GM19395 (cell line): ENCODE data around the gene NR6A1.
"Not testable (repeated sequence)": the region's sequence is repeated elsewhere in the genome, so short reads cannot be mapped to it uniquely, and the experiment has no call there.

ENCODE experiments used
- ATAC-seq: cut with Tn5 transposase; IDR thresholded peaks from one replicate; pipeline ENCODE4 v1.9.1; 2021; ENCODE audit warnings: mild to moderate bottlenecking, moderate library complexity; ENCODE audit not compliant: unreplicated experiment

The NR6A1 gene

GRCh38 chr9:124623966-124624734, 147.0 kb downstream of the NR6A1 start:
- ATAC-seq: no peak

- ATAC-seq: no peak
These were observed 148.2 kb downstream of the NR6A1 start for GRCh38 chr9:124622882-124623281.

- no peak for ATAC-seq
These were observed 149.5 kb downstream of the NR6A1 start for GRCh38 chr9:124621371-124622328.

GRCh38 chr9:124618476-124618875, 152.6 kb downstream of the NR6A1 start:
- ATAC-seq: no peak

GRCh38 chr9:124617477-124618141, 153.5 kb downstream of the NR6A1 start:
- ATAC-seq: no peak

- no peak for ATAC-seq
These were observed 154.2 kb downstream of the NR6A1 start for GRCh38 chr9:124616961-124617360.

- not testable (repeated sequence) for ATAC-seq
These were observed 155.3 kb downstream of the NR6A1 start for GRCh38 chr9:124615840-124616239.

- ATAC-seq: no peak
These were observed 155.9 kb downstream of the NR6A1 start for GRCh38 chr9:124615100-124615742.

GRCh38 chr9:124613849-124614248, 157.3 kb downstream of the NR6A1 start:
- ATAC-seq: no peak

- no peak for ATAC-seq
These were observed 160.0 kb downstream of the NR6A1 start for GRCh38 chr9:124611106-124611505.

GRCh38 chr9:124606027-124606426, 165.1 kb downstream of the NR6A1 start:
- no peak for ATAC-seq

- no peak for ATAC-seq
These were observed 165.9 kb downstream of the NR6A1 start for GRCh38 chr9:124605258-124605657.

GRCh38 chr9:124602632-124603031, 168.5 kb downstream of the NR6A1 start:
- no peak for ATAC-seq

GRCh38 chr9:124602204-124602603, 168.9 kb downstream of the NR6A1 start:
- ATAC-seq: no peak

GRCh38 chr9:124600407-124600806, 170.7 kb downstream of the NR6A1 start:
- no peak for ATAC-seq

- no peak for ATAC-seq
These were observed 171.9 kb downstream of the NR6A1 start for GRCh38 chr9:124599121-124599795.

- no peak for ATAC-seq
These were observed 173.1 kb downstream of the NR6A1 start for GRCh38 chr9:124598048-124598447.

GRCh38 chr9:124596172-124596839, 174.8 kb downstream of the NR6A1 start:
- ATAC-seq: no peak

GRCh38 chr9:124595743-124596142, 175.4 kb downstream of the NR6A1 start:
- ATAC-seq: no peak

- no peak for ATAC-seq
These were observed 176.4 kb downstream of the NR6A1 start for GRCh38 chr9:124594673-124595072.
